Esophagus (tissue), 2 donors: Measurements from ENCODE around the gene ERC1. TPM values are rescaled to one million over a fixed set of nuclear protein-coding genes. Genes with fewer than 3 reads are reported as not detected.

Source experiments
- H3K27ac ChIP-seq, 2 donors: one replicate each; pipeline ENCODE4 v1.5.1; 2013; ENCODE audit warnings: low read depth in 2 of 2, mild to moderate bottlenecking in 2 of 2, inconsistent platforms in 1 of 2, low read length in 1 of 2, moderate library complexity in 1 of 2
- H3K27me3 ChIP-seq, 2 donors: one replicate each; pipeline ENCODE4 v1.6.1; 2013; ENCODE audit warnings: low read length in 2 of 2, control low read depth in 1 of 2, mild to moderate bottlenecking in 1 of 2; ENCODE audit not compliant: insufficient read depth in 2 of 2, control insufficient read depth in 1 of 2
- H3K36me3 ChIP-seq, 2 donors: one replicate each; pipeline ENCODE4 v1.6.1; 2013; ENCODE audit warnings: low read length in 1 of 2; ENCODE audit not compliant: control insufficient read depth in 2 of 2, insufficient read depth in 2 of 2
- H3K4me1 ChIP-seq, 2 donors: one replicate each; pipeline ENCODE4 v1.6.1; 2013; ENCODE audit warnings: low read length in 1 of 2; ENCODE audit not compliant: control insufficient read depth in 2 of 2, insufficient read depth in 2 of 2
- H3K4me3 ChIP-seq, 2 donors: one replicate each; pipeline ENCODE4 v1.5.1; 2013; ENCODE audit warnings: low read length in 2 of 2, mild to moderate bottlenecking in 2 of 2, low read depth in 1 of 2, moderate library complexity in 1 of 2
- H3K9me3 ChIP-seq, 2 donors: one replicate each; pipeline ENCODE4 v1.6.1; 2013; ENCODE audit warnings: mild to moderate bottlenecking in 2 of 2, low read depth in 1 of 2, low read length in 1 of 2, moderate library complexity in 1 of 2; ENCODE audit not compliant: control insufficient read depth in 2 of 2, insufficient read depth in 1 of 2
- WGBS, 2 donors: extraction: QIAGEN DNeasy Blood & Tissue Kit; methylation state at CpG; one replicate each; pipeline ENCODE4 v1.1.7; 2013; 5-methylcytosine and 5-hydroxymethylcytosine counted together
- polyA plus RNA-seq, 2 donors: library from polyadenylated mRNA; stranded (reverse); fragments of 200-250 nt; gene quantifications; one replicate each; pipeline ENCODE4 v1.2.3, GENCODE V29; 2013
- donor health status: healthy with polysubstance abuse.
- donor health status: Bipolar disorder and iron deficiency.

Gene ERC1
- polyA plus RNA-seq, 2 donors: 6.4 to 8.7 TPM

DNA sequence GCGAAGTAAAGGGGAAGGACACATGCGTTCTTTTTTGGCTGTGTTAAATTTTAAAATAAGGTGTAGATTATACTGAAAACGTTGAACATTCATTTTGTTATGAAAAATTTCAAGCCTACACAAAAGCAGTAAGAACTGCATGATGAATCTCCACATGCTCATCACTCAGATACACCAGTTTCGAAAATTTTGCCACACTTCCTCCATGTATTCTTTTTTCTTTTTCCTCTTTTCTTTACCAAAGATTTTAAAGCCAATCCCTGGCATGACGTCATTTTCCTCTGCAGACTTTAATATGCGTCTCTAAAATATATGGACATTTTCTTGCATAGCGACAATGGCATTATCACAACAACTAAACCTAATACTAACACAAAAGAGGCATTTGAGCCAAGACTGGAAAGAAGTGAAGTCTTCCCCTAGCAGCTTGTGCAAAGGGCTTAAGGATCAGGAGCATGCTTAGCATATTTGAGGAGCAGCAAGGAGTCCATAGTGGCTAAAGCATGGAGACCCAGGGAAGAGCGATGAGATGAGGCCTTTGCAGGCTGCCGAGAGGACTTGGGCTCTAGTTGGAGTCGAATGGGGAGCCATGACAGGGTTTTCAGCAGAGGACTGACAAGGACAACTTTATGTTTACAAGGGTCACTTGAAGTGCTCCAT is 111.9 kb downstream of the ERC1 start:
- H3K27me3 ChIP-seq: no peaks in the 10 kb centered on the region
- WGBS, 2 donors: 89 to 93% methylated on average over 10 of the region's 10 CpGs
- no peaks in the 10 kb centered on the region for H3K9me3 ChIP-seq
- no peaks in the 10 kb centered on the region for H3K36me3 ChIP-seq
- no peak overlapping the region for H3K27ac ChIP-seq
- H3K4me1 ChIP-seq: no peaks in the 10 kb centered on the region
- H3K4me3 ChIP-seq: no peak overlapping the region

DNA sequence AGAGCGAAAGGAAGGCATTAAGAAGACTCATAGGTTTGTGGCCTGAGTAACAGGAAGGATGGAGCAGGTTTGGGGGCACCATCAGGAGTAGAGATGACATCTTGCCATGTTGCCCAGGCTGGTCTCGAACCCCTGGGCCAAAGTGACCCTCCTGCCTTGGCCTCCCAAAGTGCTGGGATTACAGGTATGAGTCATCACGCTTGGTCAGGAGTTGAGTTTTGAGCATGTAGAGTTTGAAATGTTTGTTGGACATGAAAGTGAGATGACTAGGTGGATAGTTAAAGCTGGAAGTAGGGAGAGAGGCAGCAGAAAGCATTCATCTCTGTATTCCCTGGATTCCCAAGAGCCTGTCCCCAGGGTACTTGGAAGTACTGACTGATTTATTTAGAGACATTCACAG is 112.6 kb downstream of the ERC1 start:
- no peaks in the 10 kb centered on the region for H3K4me1 ChIP-seq
- H3K4me3 ChIP-seq: no peak overlapping the region
- H3K9me3 ChIP-seq: no peaks in the 10 kb centered on the region
- 93 to 95% methylated on average over 3 of the region's 3 CpGs for WGBS, 2 donors
- no peaks in the 10 kb centered on the region for H3K36me3 ChIP-seq
- H3K27ac ChIP-seq: no peak overlapping the region
- H3K27me3 ChIP-seq: no peaks in the 10 kb centered on the region

DNA sequence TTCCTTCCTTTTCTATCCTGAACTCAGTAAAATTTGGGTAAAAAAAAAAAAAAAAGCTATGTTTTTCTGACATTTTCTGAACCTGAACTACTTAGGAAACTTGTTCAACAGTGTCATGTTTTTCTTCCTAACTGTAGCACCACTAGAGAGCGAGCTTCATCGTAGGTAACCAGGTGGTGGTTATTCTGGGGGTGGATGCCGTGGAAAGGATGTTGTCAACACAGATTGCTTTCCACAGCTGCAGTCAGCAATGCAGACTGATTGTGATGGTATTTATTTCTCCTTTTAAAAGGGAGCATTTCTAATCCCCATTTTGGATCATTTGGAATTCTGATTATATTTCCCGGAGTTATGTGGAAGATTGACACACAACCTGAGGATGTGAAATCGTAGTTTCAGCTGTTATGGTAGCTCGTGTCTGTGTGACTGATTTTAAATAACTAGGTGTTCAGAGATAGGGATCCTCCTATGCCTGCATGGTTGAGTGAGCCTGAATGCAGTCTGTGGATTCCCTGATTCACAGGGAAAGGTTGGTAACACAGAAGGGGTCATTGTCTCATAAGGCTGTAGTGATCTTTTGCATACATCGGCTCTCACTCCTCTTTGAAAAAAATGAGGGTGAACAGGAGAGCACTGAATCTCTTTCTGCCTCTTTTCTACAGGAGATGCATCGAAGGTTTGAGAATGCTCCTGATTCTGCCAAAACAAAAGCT is 113.2 kb downstream of the ERC1 start:
- H3K4me1 ChIP-seq: no peaks in the 10 kb centered on the region
- WGBS, 2 donors: 77% methylated on average over 8 of the region's 8 CpGs
- no peak overlapping the region for H3K27ac ChIP-seq

DNA sequence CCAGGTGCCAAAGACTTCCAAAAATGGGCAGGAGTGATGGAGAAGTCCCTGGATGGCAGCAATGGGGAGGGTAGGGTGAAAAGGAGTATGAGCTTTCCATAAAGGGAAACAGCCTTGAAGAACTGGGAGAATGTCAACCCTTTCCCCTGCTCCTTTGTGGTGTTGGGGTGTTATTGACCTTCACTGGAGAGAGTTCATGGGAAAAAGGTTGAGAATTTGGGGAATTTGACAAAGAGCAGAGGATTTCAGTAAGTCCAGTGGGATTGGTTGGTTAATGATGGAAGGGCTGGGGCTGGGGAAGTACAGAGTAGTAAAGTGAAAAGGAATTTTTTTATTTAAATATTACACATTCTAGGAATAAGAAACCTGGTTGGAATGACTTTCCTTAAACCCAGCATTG is 116.6 kb downstream of the ERC1 start:
- no peaks in the 10 kb centered on the region for H3K36me3 ChIP-seq
- no peak overlapping the region for H3K4me3 ChIP-seq
- no peak overlapping the region for H3K27ac ChIP-seq
- H3K4me1 ChIP-seq: no peaks in the 10 kb centered on the region
- H3K9me3 ChIP-seq: no peaks in the 10 kb centered on the region
- no peaks in the 10 kb centered on the region for H3K27me3 ChIP-seq

More for the DNA sequence above, 113.2 kb downstream of the ERC1 start:
- no peak overlapping the region for H3K4me3 ChIP-seq
- H3K9me3 ChIP-seq: no peaks in the 10 kb centered on the region
- no peaks in the 10 kb centered on the region for H3K36me3 ChIP-seq
- H3K27me3 ChIP-seq: no peaks in the 10 kb centered on the region

DNA sequence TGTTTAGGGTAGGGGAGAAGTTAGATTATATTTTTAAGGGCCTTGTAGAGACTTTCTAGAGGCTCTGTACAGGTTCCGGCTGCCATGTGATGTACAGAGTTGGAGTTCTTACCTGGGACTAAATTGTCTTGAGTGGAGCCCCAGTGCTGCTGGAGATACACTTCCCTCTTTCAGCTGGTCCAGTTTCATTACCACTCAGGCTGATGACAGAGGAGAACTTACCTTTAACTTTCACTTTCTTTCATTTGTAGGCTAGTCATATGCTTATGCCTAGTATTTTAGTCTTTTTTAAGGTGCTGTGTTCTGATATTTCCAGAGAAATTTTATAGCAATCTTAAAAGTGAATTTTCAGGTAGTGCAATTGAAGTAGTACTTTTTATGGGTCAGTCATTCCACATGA is 117.3 kb downstream of the ERC1 start:
- H3K27me3 ChIP-seq: no peaks in the 10 kb centered on the region
- WGBS, 2 donors: 86 to 93% methylated on average over 1 of the region's 1 CpG
- H3K27ac ChIP-seq: no peak overlapping the region
- no peaks in the 10 kb centered on the region for H3K36me3 ChIP-seq
- no peak overlapping the region for H3K4me3 ChIP-seq
- H3K9me3 ChIP-seq: no peaks in the 10 kb centered on the region
- H3K4me1 ChIP-seq: no peaks in the 10 kb centered on the region

DNA sequence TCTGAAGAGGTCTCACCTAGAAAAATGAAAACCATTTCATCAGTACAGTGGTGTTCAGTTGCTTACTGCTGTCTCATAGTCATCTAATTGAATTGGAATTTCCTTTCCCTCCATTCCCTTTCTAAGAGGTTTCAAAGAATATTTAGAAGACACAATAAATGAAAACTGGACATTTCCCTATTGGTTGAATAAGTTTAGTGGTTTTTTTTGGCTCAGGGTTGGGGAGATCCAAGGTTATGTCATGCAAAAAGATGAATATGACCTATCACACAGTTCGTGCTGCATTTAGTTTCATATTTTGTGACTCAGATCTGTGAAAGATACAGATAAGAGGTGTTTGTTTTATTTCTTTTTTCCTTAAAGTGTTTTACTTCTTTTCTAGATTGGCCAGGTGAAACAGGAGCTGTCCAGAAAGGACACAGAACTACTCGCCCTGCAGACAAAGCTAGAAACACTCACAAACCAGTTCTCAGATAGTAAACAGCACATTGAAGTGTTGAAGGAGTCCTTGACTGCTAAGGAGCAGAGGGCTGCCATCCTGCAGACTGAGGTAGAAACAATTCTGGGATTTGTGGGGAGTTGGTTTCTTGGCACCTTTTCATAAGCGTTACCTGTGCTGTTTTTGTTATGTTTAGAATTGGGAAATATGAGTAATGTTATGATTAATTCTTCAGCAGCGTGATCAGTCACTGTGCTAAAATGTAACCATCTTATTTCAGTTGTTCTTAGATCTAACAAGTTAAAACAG is 124.6 kb downstream of the ERC1 start:
- Histone ChIP-seq H3K27me3 (no peaks in the 10 kb centered on the region), H3K36me3 (no peaks in the 10 kb centered on the region), H3K27ac (peak overlapping the region; percentile 65 to 67), H3K4me1 (no peaks in the 10 kb centered on the region), H3K9me3 (no peaks in the 10 kb centered on the region), H3K4me3 (no peak overlapping the region)
- WGBS, 2 donors: 36 to 50% methylated on average over 4 of the region's 4 CpGs

DNA sequence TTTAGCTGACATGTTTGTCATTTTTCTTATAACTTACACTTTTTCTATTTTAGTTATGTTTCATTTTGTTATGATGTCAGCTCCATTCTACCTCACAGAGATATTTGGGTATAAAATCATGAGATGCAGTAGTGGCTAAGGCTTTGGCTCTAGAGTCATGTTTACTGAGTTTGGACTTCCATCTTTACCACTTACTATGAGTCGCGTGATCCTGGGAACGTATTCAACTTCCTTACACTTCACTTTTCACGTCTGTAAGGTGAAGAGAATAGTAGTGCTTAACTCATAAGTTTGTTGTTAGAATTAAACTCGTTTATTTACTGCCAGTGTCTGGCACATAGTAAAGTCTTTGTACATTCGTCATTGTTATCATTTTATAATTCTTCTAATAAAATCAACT is 126.3 kb downstream of the ERC1 start:
- H3K4me3 ChIP-seq: no peak overlapping the region
- no peaks in the 10 kb centered on the region for H3K9me3 ChIP-seq
- H3K36me3 ChIP-seq: no peaks in the 10 kb centered on the region
- no peak overlapping the region for H3K27ac ChIP-seq
- WGBS, 2 donors: 48 to 63% methylated on average over 6 of the region's 6 CpGs
- no peaks in the 10 kb centered on the region for H3K27me3 ChIP-seq
- no peaks in the 10 kb centered on the region for H3K4me1 ChIP-seq

DNA sequence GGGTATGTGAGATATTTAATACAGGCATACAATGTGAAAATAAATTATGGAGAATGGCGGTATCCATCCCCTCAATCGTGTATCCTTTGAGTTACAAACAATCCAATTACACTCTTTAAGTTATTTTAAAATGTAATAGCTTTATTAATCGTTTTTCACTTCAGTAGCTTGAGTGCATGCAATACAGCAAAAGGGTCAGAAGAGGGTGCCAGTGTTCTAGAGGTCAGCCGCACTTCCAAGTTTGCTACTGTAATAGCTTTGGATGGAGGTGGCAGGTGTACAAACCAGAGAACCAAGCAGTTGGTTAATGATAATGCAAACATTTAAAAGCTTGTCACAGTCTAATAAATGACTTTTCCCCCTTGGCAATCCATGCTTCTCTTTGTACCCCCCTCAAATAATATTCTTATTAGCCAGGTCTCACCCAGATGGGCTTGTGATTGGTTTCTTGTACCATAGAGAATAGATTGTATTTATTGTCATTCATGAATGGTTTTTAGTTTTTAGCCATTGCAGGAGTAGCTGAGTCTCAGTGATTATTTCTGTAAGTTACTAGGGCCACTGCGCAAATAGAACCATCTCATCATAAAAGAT is 127.0 kb downstream of the ERC1 start:
- Histone ChIP-seq H3K27ac (no peak overlapping the region), H3K9me3 (no peaks in the 10 kb centered on the region), H3K36me3 (no peaks in the 10 kb centered on the region), H3K4me3 (no peak overlapping the region), H3K27me3 (no peaks in the 10 kb centered on the region), H3K4me1 (no peaks in the 10 kb centered on the region)
- 21 to 24% methylated on average over 5 of the region's 5 CpGs for WGBS, 2 donors

DNA sequence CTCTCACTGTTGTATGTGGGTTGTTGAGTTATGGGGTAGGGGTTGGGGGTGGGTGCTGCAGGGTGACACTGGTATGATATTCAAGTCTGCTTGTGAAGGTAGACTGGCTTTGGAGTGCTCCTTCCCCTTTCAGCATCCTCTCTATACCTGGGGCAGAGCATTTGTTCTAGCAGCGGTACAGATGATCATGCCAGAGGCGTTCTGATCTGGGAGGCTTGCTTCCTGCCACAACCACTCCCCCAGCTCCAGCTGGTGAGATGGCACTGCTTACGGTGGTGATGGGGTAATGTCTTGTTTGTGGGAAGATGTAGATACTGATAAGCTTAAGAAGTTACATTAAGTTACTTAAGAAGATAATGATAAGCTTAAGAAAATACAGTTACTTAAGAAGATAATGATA is 131.8 kb downstream of the ERC1 start:
- no peaks in the 10 kb centered on the region for H3K27me3 ChIP-seq
- H3K4me1 ChIP-seq: no peaks in the 10 kb centered on the region
- no peaks in the 10 kb centered on the region for H3K9me3 ChIP-seq
- no peak overlapping the region for H3K27ac ChIP-seq
- H3K36me3 ChIP-seq: no peaks in the 10 kb centered on the region
- WGBS, 2 donors: 66 to 75% methylated on average over 3 of the region's 3 CpGs
- H3K4me3 ChIP-seq: no peak overlapping the region
